ENCODE measurements around the gene TAF3. TPM values are rescaled to one million over a fixed set of nuclear protein-coding genes. Genes with fewer than 3 reads are reported as not detected.
A peak's percentile ranks its signal among the peaks of the same experiment; 100 is the strongest.
"Not testable (repeated sequence)": the region's sequence is repeated elsewhere in the genome, so short reads cannot be mapped to it uniquely, and the experiment has no call there.

TAF3 gene
- total RNA-seq, 4 donors from 2014 or later: 11.7 to 12.6 (median 12.4) TPM

GRCh38 chr10:8026349-8027259 lies 208.3 kb downstream of the TAF3 start:
- H3K9me3 ChIP-seq: no peaks in the 10 kb centered on the region
- no peak overlapping the region for H3K4me3 ChIP-seq
- no peak for TF ChIP-seq CTCF (IDR thresholded peaks at IDR 0.05)
- no peak for TF ChIP-seq POLR2A (IDR thresholded peaks at IDR 0.05)
- TF ChIP-seq EP300 (IDR thresholded peaks at IDR 0.05): no peak
- DNase-seq (ENCODE audit: low spot score in 2 of 2): no peak
- peaks cover 0 to 54% of the 10 kb centered on the region in 2 donors for H3K27me3 ChIP-seq
- peaks cover 0 to 4% (median 0%) of the 10 kb centered on the region in 4 donors for H3K4me1 ChIP-seq
- WGBS, 2 donors: 38 to 47% methylated on average over 17 of the region's 17 CpGs
- no peak overlapping the region for H3K27ac ChIP-seq
- H3K36me3 ChIP-seq: no peaks in the 10 kb centered on the region

- peaks cover 0 to 33% (median 13%) of the 10 kb centered on the region in 4 donors for H3K4me1 ChIP-seq
- H3K36me3 ChIP-seq; H3K4me3 ChIP-seq; H3K9me3 ChIP-seq; DNase-seq (ENCODE audit: low spot score in 2 of 2); H3K27ac ChIP-seq: not testable (repeated sequence)
- WGBS, 2 donors: 86 to 88% methylated on average over 5 of the region's 5 CpGs
- H3K27me3 ChIP-seq: peaks cover 0 to 82% of the 10 kb centered on the region in 2 donors
Observed at GRCh38 chr10:8031211-8031610, 212.9 kb downstream of the TAF3 start.

- WGBS, 2 donors: 89 to 93% methylated on average over 7 of the region's 7 CpGs
- Histone ChIP-seq H3K36me3 (no peaks in the 10 kb centered on the region), H3K27me3 (peaks cover 2 to 82% of the 10 kb centered on the region in 2 donors)
Observed at GRCh38 chr10:8032558-8032957, 214.3 kb downstream of the TAF3 start.

GRCh38 chr10:8033812-8034465 lies 215.6 kb downstream of the TAF3 start:
- no peaks in the 10 kb centered on the region for H3K36me3 ChIP-seq
- H3K4me3 ChIP-seq: peak overlapping the region in 1 of 4 donors; percentile 8
- peaks cover 2 to 96% of the 10 kb centered on the region in 2 donors for H3K27me3 ChIP-seq
- H3K27ac ChIP-seq: no peak overlapping the region
- no peak for DNase-seq (ENCODE audit: low spot score in 2 of 2)
- no peaks in the 10 kb centered on the region for H3K9me3 ChIP-seq
- WGBS, 2 donors: 2 to 4% methylated on average over 35 to 44 of the region's 45 CpGs
- TF ChIP-seq POLR2A (IDR thresholded peaks at IDR 0.05) (no peak), EP300 (IDR thresholded peaks at IDR 0.05) (no peak), CTCF (IDR thresholded peaks at IDR 0.05) (no peak)
- H3K4me1 ChIP-seq: peaks cover 0 to 48% (median 13%) of the 10 kb centered on the region in 4 donors

More at GRCh38 chr10:8032558-8032957, 214.3 kb downstream of the TAF3 start:
- Histone ChIP-seq H3K4me1 (peaks cover 0 to 41% (median 13%) of the 10 kb centered on the region in 4 donors), H3K9me3 (no peaks in the 10 kb centered on the region), H3K27ac (no peak overlapping the region), H3K4me3 (no peak overlapping the region)
- TF ChIP-seq CTCF (IDR thresholded peaks at IDR 0.05) (no peak), EP300 (IDR thresholded peaks at IDR 0.05) (no peak), POLR2A (IDR thresholded peaks at IDR 0.05) (no peak)
- DNase-seq (ENCODE audit: low spot score in 2 of 2): no peak

GRCh38 chr10:8034466-8035005 lies 216.2 kb downstream of the TAF3 start:
- Histone ChIP-seq H3K27ac (no peak overlapping the region), H3K4me3 (peak overlapping the region in 1 of 4 donors; percentile 8), H3K9me3 (no peaks in the 10 kb centered on the region), H3K36me3 (no peaks in the 10 kb centered on the region), H3K4me1 (peaks cover 0 to 48% (median 13%) of the 10 kb centered on the region in 4 donors), H3K27me3 (peaks cover 4 to 97% of the 10 kb centered on the region in 2 donors)
- DNase-seq (ENCODE audit: low spot score in 2 of 2): no peak
- TF ChIP-seq POLR2A (IDR thresholded peaks at IDR 0.05) (no peak), EP300 (IDR thresholded peaks at IDR 0.05) (no peak), CTCF (IDR thresholded peaks at IDR 0.05) (no peak)
- 4% methylated on average over 10 to 24 of the region's 37 CpGs for WGBS, 2 donors
